MCF 10A (cell line): ENCODE measurements around the gene RERGL. TPM values are rescaled to one million over a fixed set of nuclear protein-coding genes. Genes with fewer than 3 reads are reported as not detected.

Experiments used
- BruUV-seq: library from RNA; stranded (reverse); fragments of 400-500 nt; replicated peaks from 2 replicates; lab custom pipeline; 2021; lab: Mats Ljungman, UMichigan
- CTCF ChIA-PET: fragments of 300-600 bp; sonication (Branson Sonifier 250); formaldehyde crosslinking; extraction: SDS; loops from one replicate; lab custom pipeline; 2021; ENCODE audit warnings: antibody characterized with exemption, inconsistent platforms; lab: Yijun Ruan, JAX
- POLR2A ChIA-PET: fragments of 300-600, 350-650 bp; sonication (Branson Sonifier 250); formaldehyde crosslinking; extraction: SDS; loops from one replicate; lab custom pipeline; 2020; ENCODE audit warnings: antibody characterized with exemption, inconsistent platforms; lab: Yijun Ruan, JAX
- DNase-seq: peaks from one replicate; pipeline ENCODE4 v3.0.0-alpha.2; 2018; ENCODE audit not compliant: unreplicated experiment
- H3K27ac Mint-ChIP-seq: one replicate; pipeline ENCODE4 v1.8.0; 2022; ENCODE audit warnings: mild to moderate bottlenecking, low read depth, mixed read lengths; ENCODE audit not compliant: unreplicated experiment
- H3K27me3 Mint-ChIP-seq: one replicate; pipeline ENCODE4 v1.8.0; 2022; ENCODE audit warnings: mixed read lengths; ENCODE audit not compliant: insufficient read depth, unreplicated experiment
- H3K36me3 Mint-ChIP-seq: one replicate; pipeline ENCODE4 v1.8.0; 2022; ENCODE audit warnings: mild to moderate bottlenecking, moderate library complexity, mixed read lengths; ENCODE audit not compliant: insufficient read depth, unreplicated experiment
- H3K4me1 Mint-ChIP-seq: one replicate; pipeline ENCODE4 v1.8.0; 2022; ENCODE audit warnings: mixed read lengths; ENCODE audit not compliant: insufficient read depth, unreplicated experiment
- H3K4me3 Mint-ChIP-seq: one replicate; pipeline ENCODE4 v1.8.0; 2022; ENCODE audit warnings: mild to moderate bottlenecking, moderate library complexity, mixed read lengths; ENCODE audit not compliant: unreplicated experiment
- H3K9me3 Mint-ChIP-seq: one replicate; pipeline ENCODE4 v1.8.0; 2022; ENCODE audit warnings: mixed read lengths; ENCODE audit not compliant: unreplicated experiment
- intact Hi-C: fragments of 100-400 bp; cut with micrococcal nuclease; formaldehyde crosslinking; loops from 2 replicates; pipeline ENCODE4 v1.14.1; 2022
- total RNA-seq: library from RNA; stranded (reverse); gene quantifications from 2 replicates; pipeline ENCODE4 v1.2.3, GENCODE V29; 2022
- TF ChIP-seq, protein P1 (sequence below): fragments of 200-600 bp; IDR thresholded peaks from one replicate; pipeline ENCODE4 v1.8.0; 2022; ENCODE audit warnings: antibody characterized with exemption, mild to moderate bottlenecking; ENCODE audit not compliant: unreplicated experiment

The RERGL gene
- total RNA-seq, 1 experiment from 2014 or later: 0.37 TPM

DNA sequence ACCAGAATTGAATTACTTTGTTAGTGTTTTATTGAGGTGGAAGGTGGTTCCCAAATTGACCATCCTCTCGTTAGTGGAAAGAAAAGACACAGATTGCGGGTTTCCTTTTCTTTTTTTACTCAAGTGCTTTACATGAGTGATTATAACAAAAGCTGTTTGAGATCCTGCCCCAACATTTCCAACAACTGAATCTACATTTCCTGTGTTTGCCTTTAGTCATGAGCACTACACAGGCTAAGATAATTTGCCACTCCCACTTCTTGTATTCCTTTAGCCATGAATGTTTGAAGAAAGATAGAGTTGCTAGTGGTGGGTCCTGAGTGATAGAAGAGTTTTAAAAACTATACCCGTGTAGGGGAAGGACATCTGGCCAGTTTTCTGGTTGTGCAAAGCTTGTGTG lies 16.0 kb downstream of the RERGL start:
- H3K27me3 Mint-ChIP-seq: peaks cover 13% of the 10 kb centered on the region
- H3K27ac Mint-ChIP-seq: no peak overlapping the region
- DNase-seq: no peak
- peaks cover 6% of the 10 kb centered on the region for H3K4me1 Mint-ChIP-seq
- H3K36me3 Mint-ChIP-seq: no peaks in the 10 kb centered on the region
- no peak overlapping the region for H3K4me3 Mint-ChIP-seq
- no TSS peak for BruUV-seq
- no peaks in the 10 kb centered on the region for H3K9me3 Mint-ChIP-seq
- TF ChIP-seq, protein P1, sequence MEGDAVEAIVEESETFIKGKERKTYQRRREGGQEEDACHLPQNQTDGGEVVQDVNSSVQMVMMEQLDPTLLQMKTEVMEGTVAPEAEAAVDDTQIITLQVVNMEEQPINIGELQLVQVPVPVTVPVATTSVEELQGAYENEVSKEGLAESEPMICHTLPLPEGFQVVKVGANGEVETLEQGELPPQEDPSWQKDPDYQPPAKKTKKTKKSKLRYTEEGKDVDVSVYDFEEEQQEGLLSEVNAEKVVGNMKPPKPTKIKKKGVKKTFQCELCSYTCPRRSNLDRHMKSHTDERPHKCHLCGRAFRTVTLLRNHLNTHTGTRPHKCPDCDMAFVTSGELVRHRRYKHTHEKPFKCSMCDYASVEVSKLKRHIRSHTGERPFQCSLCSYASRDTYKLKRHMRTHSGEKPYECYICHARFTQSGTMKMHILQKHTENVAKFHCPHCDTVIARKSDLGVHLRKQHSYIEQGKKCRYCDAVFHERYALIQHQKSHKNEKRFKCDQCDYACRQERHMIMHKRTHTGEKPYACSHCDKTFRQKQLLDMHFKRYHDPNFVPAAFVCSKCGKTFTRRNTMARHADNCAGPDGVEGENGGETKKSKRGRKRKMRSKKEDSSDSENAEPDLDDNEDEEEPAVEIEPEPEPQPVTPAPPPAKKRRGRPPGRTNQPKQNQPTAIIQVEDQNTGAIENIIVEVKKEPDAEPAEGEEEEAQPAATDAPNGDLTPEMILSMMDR: no peak
- CTCF ChIA-PET: no interaction called here
- intact Hi-C loops: no loop called here
- POLR2A ChIA-PET: interaction anchor here (0.7 kb wide), 1 partner anchor 58 kb away, joined by 3 read pairs; no protein-coding TSS in a partner anchor

DNA sequence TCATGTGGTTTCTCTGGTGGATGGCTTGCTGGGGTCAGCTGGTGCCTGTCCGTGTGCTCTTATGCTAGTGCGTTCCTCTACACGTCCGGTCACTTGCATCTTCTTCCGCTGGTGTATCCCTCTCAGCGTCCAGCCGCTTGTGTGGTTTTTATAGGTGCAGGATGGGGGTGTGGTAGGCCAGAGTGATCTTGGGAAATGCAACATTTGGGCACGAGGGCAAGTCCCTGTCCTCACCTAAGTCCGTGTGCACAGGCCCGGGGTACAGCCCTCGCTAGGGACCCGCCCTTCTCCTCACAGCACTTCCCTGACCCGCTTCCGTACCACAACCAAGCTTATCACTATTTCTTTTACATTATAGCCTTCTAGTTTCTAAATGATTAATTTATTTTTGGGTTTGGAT lies 17.3 kb downstream of the RERGL start:
- H3K36me3 Mint-ChIP-seq: no peaks in the 10 kb centered on the region
- H3K4me3 Mint-ChIP-seq: no peak overlapping the region
- H3K9me3 Mint-ChIP-seq: no peaks in the 10 kb centered on the region
- TF ChIP-seq, protein P1: no peak
- intact Hi-C loops: no loop called here
- H3K4me1 Mint-ChIP-seq: peaks cover 6% of the 10 kb centered on the region
- BruUV-seq: no TSS peak
- ChIA-PET POLR2A (no interaction called here), CTCF (interaction anchor here (0.6 kb wide), 1 partner anchor 1764 kb away, joined by 3 read pairs; no protein-coding TSS in a partner anchor)
- peaks cover 14% of the 10 kb centered on the region for H3K27me3 Mint-ChIP-seq
- no peak overlapping the region for H3K27ac Mint-ChIP-seq
- no peak for DNase-seq

DNA sequence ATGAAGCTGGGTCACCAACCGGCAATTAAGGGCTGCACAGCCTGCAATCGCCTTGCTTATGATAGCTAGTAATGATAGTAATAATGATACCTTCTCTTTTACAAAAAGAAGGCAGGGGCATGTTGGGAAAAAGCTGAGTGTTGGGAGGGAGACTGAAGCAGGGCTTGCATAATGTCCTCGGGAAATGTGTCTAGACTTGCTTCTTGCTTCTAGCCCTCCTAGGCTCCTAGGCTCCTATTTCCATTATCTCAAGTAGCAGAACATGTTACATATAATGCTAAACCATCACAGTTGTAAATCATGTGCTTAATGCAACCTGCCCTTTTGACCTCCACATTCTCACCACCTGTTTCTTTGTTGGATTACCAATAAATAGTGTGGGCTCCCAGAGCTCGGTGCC lies 18.7 kb downstream of the RERGL start:
- TF ChIP-seq, protein P1: no peak
- no peak overlapping the region for H3K4me3 Mint-ChIP-seq
- H3K27me3 Mint-ChIP-seq: peaks cover 26% of the 10 kb centered on the region
- BruUV-seq: no TSS peak
- no peaks in the 10 kb centered on the region for H3K9me3 Mint-ChIP-seq
- intact Hi-C loops: no loop called here
- peaks cover 14% of the 10 kb centered on the region for H3K4me1 Mint-ChIP-seq
- no peak for DNase-seq
- CTCF ChIA-PET: interaction anchor here (0.7 kb wide), 1 partner anchor 9 kb away, joined by 3 read pairs; no protein-coding TSS in a partner anchor
- no peak overlapping the region for H3K27ac Mint-ChIP-seq
- POLR2A ChIA-PET: interaction anchor here (0.7 kb wide), 1 partner anchor 448 kb away, joined by 3 read pairs; no protein-coding TSS in a partner anchor
- peaks cover 5% of the 10 kb centered on the region for H3K36me3 Mint-ChIP-seq

- Mint-ChIP-seq H3K27ac (no peak overlapping the region), H3K9me3 (no peaks in the 10 kb centered on the region), H3K4me1 (peaks cover 14% of the 10 kb centered on the region), H3K4me3 (no peak overlapping the region), H3K36me3 (peaks cover 5% of the 10 kb centered on the region), H3K27me3 (peaks cover 24% of the 10 kb centered on the region)
- CTCF ChIA-PET: no interaction called here
- no TSS peak for BruUV-seq
- intact Hi-C loops: no loop called here
- DNase-seq: no peak
- POLR2A ChIA-PET: no interaction called here
- TF ChIP-seq, protein P1: no peak
Measured at GRCh38 chr12:18068355-18068754, 21.6 kb downstream of the RERGL start.
